ENCODE data around the gene CAMK2G.

The CAMK2G gene

DNA sequence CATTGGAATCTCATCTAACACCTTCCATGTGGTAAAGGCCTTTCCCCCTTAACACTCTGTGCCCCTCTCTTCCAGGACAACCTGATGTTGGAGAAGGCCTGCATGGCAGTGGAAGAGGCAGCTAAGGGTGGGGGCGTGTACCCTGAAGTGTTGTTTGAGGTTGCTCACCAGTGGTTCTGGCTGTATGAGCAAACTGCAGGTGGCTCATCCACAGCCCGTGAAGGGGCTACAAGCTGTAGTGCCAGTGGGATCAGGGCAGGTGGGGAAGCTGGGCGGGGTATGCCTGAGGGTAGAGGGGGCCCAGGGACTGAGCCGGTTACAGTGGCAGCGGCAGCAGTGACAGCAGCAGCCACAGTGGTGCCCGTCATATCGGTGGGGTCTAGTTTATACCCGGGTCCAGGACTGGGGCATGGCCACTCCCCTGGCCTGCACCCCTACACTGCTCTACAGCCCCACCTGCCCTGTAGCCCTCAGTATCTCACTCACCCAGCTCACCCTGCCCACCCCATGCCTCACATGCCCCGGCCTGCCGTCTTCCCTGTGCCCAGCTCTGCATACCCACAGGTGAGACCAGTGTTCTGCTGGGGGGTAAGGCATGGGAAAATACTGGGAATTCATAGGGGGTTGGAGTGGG, 75.3 kb downstream of the CAMK2G start:
- no peak overlapping the region for H2BK12ac ChIP-seq (ENCODE audit: low read length)
- H3K36me3 ChIP-seq (replicated peaks in 1 of 2; ENCODE audit: control insufficient read depth in 2 of 2, insufficient read depth in 2 of 2, low read length in 2 of 2), result peaks cover 61 to 96% of the 10 kb centered on the region in 2 donors
- H3K4ac ChIP-seq (ENCODE audit: low read length), result no peak overlapping the region
- no peak overlapping the region for H2BK120ac ChIP-seq (ENCODE audit: low read depth, low read length)
- no peak overlapping the region for H2BK5ac ChIP-seq (ENCODE audit: low read length)
- H3K4me2 ChIP-seq (ENCODE audit: insufficient read depth, low read length, poor library complexity, severe bottlenecking), result no peak overlapping the region
- no peak for DNase-seq (ENCODE audit: low spot score)
- no peak overlapping the region for H4K91ac ChIP-seq (ENCODE audit: low read depth, low read length, poor library complexity)
- H3K79me1 ChIP-seq (ENCODE audit: low read depth, low read length), result no peaks in the 10 kb centered on the region
- H3K27ac ChIP-seq (replicated peaks; ENCODE audit: low read length), result no peak overlapping the region
- H3K14ac ChIP-seq (ENCODE audit: low read length), result no peak overlapping the region
- no CpG with 5 or more reads among the region's 10 CpGs for WGBS, 2 donors (ENCODE audit: extremely low coverage in 2 of 2, insufficient read length in 2 of 2, insufficient replicate concordance in 1 of 2)
- H2AFZ ChIP-seq (ENCODE audit: low read length), result no peak overlapping the region
- H3K23ac ChIP-seq (ENCODE audit: low read depth, low read length, poor library complexity), result peak overlapping the region; percentile 44
- no peaks in the 10 kb centered on the region for H3K27me3 ChIP-seq (ENCODE audit: control insufficient read depth in 3 of 3, insufficient read depth in 3 of 3, low read depth in 1 of 3, low read length in 3 of 3)
- peaks cover 0 to 4% of the 10 kb centered on the region in 2 donors for H3K9me3 ChIP-seq (replicated peaks in 1 of 2; ENCODE audit: control insufficient read depth in 2 of 2, insufficient read depth in 1 of 2, low read depth in 1 of 2, low read length in 2 of 2)
- H2AK5ac ChIP-seq (ENCODE audit: low read depth, low read length), result no peak overlapping the region
- no peak overlapping the region for H3K9ac ChIP-seq (ENCODE audit: low read depth, low read length, poor library complexity)
- H4K8ac ChIP-seq (ENCODE audit: low read depth, low read length), result no peak overlapping the region
- no peak overlapping the region for H2BK15ac ChIP-seq (ENCODE audit: low read length)
- no peak overlapping the region for H3K18ac ChIP-seq (ENCODE audit: low read length)
- peak overlapping the region in 1 of 2 donors; percentile 37 for H3K4me3 ChIP-seq (ENCODE audit: low read length in 2 of 2)
- no peaks in the 10 kb centered on the region for H3K4me1 ChIP-seq (ENCODE audit: control insufficient read depth in 2 of 2, insufficient read depth in 1 of 2, low read depth in 1 of 2, low read length in 2 of 2)

DNA sequence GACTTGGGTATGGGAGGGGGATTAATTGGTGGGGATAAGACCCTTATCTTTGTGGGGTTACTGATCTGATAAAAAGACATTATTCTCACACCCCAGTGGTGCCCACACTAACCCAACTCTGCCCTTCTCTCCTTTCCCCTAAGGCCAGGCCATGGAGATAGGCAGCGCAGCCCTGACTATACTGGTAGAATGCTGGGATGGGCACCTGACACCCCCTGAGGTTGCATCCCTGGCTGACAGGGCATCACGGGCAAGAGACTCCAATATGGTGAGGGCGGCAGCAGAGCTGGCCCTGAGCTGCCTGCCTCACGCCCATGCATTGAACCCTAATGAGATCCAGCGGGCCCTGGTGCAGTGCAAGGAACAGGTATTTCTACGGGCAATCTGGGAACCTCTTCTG, 76.3 kb downstream of the CAMK2G start:
- no peak overlapping the region for H3K4ac ChIP-seq (ENCODE audit: low read length)
- H2BK12ac ChIP-seq (ENCODE audit: low read length), result no peak overlapping the region
- no peak overlapping the region for H2BK120ac ChIP-seq (ENCODE audit: low read depth, low read length)
- H4K91ac ChIP-seq (ENCODE audit: low read depth, low read length, poor library complexity), result no peak overlapping the region
- no peaks in the 10 kb centered on the region for H3K27me3 ChIP-seq (ENCODE audit: control insufficient read depth in 3 of 3, insufficient read depth in 3 of 3, low read depth in 1 of 3, low read length in 3 of 3)
- no peak overlapping the region for H3K14ac ChIP-seq (ENCODE audit: low read length)
- no peak overlapping the region for H3K4me2 ChIP-seq (ENCODE audit: insufficient read depth, low read length, poor library complexity, severe bottlenecking)
- peaks cover 4% of the 10 kb centered on the region for H3K79me1 ChIP-seq (ENCODE audit: low read depth, low read length)
- peaks cover 60 to 95% of the 10 kb centered on the region in 2 donors for H3K36me3 ChIP-seq (replicated peaks in 1 of 2; ENCODE audit: control insufficient read depth in 2 of 2, insufficient read depth in 2 of 2, low read length in 2 of 2)
- no peak overlapping the region for H3K18ac ChIP-seq (ENCODE audit: low read length)
- no peak overlapping the region for H2BK15ac ChIP-seq (ENCODE audit: low read length)
- no peak for DNase-seq (ENCODE audit: low spot score)
- H3K23ac ChIP-seq (ENCODE audit: low read depth, low read length, poor library complexity), result no peak overlapping the region
- no CpG with 5 or more reads among the region's 6 CpGs for WGBS, 2 donors (ENCODE audit: extremely low coverage in 2 of 2, insufficient read length in 2 of 2, insufficient replicate concordance in 1 of 2)
- H2BK5ac ChIP-seq (ENCODE audit: low read length), result no peak overlapping the region
- no peaks in the 10 kb centered on the region for H3K4me1 ChIP-seq (ENCODE audit: control insufficient read depth in 2 of 2, insufficient read depth in 1 of 2, low read depth in 1 of 2, low read length in 2 of 2)
- no peak overlapping the region for H3K4me3 ChIP-seq (ENCODE audit: low read length in 2 of 2)
- H2AK5ac ChIP-seq (ENCODE audit: low read depth, low read length), result no peak overlapping the region
- no peak overlapping the region for H3K27ac ChIP-seq (replicated peaks; ENCODE audit: low read length)
- no peak overlapping the region for H2AFZ ChIP-seq (ENCODE audit: low read length)
- no peak overlapping the region for H4K8ac ChIP-seq (ENCODE audit: low read depth, low read length)
- H3K9me3 ChIP-seq (replicated peaks in 1 of 2; ENCODE audit: control insufficient read depth in 2 of 2, insufficient read depth in 1 of 2, low read depth in 1 of 2, low read length in 2 of 2), result peaks cover 0 to 6% of the 10 kb centered on the region in 2 donors
- H3K9ac ChIP-seq (ENCODE audit: low read depth, low read length, poor library complexity), result no peak overlapping the region

DNA sequence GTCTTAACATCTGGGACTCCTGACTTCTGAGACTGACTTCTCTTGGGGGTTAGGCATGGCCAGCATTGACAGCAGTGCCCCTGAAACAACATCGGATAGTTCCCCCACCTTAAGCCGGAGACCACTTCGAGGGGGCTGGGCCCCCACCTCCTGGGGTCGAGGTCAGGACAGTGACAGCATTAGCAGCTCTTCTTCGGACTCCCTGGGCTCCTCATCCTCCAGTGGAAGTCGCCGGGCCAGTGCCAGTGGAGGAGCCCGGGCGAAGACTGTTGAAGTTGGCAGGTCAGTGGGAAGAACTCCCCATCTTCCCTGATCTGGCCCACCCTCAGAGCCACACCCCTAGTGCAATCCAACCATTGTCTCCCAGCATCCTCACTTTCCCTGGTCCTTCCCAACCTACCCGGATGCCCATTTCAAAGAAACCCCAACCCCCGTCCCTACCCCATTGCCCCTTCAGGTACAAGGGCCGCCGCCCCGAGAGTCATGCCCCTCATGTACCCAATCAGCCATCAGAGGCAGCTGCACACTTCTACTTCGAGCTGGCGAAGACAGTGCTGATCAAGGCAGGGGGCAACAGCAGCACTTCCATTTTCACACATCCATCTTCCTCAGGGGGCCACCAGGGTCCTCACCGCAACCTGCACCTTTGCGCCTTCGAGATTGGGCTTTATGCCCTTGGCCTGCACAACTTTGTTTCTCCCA, 76.9 kb downstream of the CAMK2G start:
- Histone ChIP-seq H3K23ac (ENCODE audit: low read depth, low read length, poor library complexity) (peak overlapping the region; percentile 61), H3K9me3 (replicated peaks in 1 of 2; ENCODE audit: control insufficient read depth in 2 of 2, insufficient read depth in 1 of 2, low read depth in 1 of 2, low read length in 2 of 2) (peaks cover 0 to 6% of the 10 kb centered on the region in 2 donors), H3K4me2 (ENCODE audit: insufficient read depth, low read length, poor library complexity, severe bottlenecking) (no peak overlapping the region), H3K4me1 (ENCODE audit: control insufficient read depth in 2 of 2, insufficient read depth in 1 of 2, low read depth in 1 of 2, low read length in 2 of 2) (no peaks in the 10 kb centered on the region), H3K36me3 (replicated peaks in 1 of 2; ENCODE audit: control insufficient read depth in 2 of 2, insufficient read depth in 2 of 2, low read length in 2 of 2) (peaks cover 59 to 95% of the 10 kb centered on the region in 2 donors), H4K91ac (ENCODE audit: low read depth, low read length, poor library complexity) (no peak overlapping the region), H2AK5ac (ENCODE audit: low read depth, low read length) (no peak overlapping the region), H3K4me3 (ENCODE audit: low read length in 2 of 2) (no peak overlapping the region), H4K8ac (ENCODE audit: low read depth, low read length) (no peak overlapping the region), H3K9ac (ENCODE audit: low read depth, low read length, poor library complexity) (peak overlapping the region; percentile 36), H3K27me3 (ENCODE audit: control insufficient read depth in 3 of 3, insufficient read depth in 3 of 3, low read depth in 1 of 3, low read length in 3 of 3) (no peaks in the 10 kb centered on the region), H2BK15ac (ENCODE audit: low read length) (no peak overlapping the region), H2BK12ac (ENCODE audit: low read length) (no peak overlapping the region), H3K4ac (ENCODE audit: low read length) (no peak overlapping the region), H2AFZ (ENCODE audit: low read length) (no peak overlapping the region), H2BK5ac (ENCODE audit: low read length) (peak overlapping the region; percentile 70), H3K79me1 (ENCODE audit: low read depth, low read length) (peaks cover 4% of the 10 kb centered on the region), H3K27ac (replicated peaks; ENCODE audit: low read length) (no peak overlapping the region), H2BK120ac (ENCODE audit: low read depth, low read length) (no peak overlapping the region), H3K18ac (ENCODE audit: low read length) (no peak overlapping the region), H3K14ac (ENCODE audit: low read length) (no peak overlapping the region)
- no CpG with 5 or more reads among the region's 19 CpGs for WGBS, 2 donors (ENCODE audit: extremely low coverage in 2 of 2, insufficient read length in 2 of 2, insufficient replicate concordance in 1 of 2)
- no peak for DNase-seq (ENCODE audit: low spot score)

DNA sequence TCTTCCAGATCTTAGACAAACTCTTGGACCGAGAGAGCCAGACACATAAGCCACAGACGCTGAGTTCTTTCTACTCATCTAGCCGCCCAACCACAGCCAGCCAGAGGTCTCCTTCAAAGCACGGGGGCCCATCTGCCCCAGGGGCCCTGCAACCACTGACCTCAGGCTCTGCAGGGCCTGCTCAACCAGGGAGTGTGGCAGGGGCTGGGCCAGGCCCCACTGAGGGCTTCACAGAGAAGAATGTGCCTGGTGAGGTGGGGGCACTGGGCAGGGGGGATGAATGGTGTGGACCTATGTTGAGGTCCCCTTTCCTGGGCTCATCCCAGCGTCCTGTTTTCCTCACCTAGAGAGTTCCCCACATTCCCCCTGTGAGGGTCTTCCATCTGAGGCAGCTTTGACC, 77.6 kb downstream of the CAMK2G start:
- DNase-seq (ENCODE audit: low spot score), result no peak
- no CpG with 5 or more reads among the region's 5 CpGs for WGBS, 2 donors (ENCODE audit: extremely low coverage in 2 of 2, insufficient read length in 2 of 2, insufficient replicate concordance in 1 of 2)
- Histone ChIP-seq H2AK5ac (ENCODE audit: low read depth, low read length) (no peak overlapping the region), H3K14ac (ENCODE audit: low read length) (no peak overlapping the region), H3K4me3 (ENCODE audit: low read length in 2 of 2) (no peak overlapping the region), H3K4me2 (ENCODE audit: insufficient read depth, low read length, poor library complexity, severe bottlenecking) (no peak overlapping the region), H3K79me1 (ENCODE audit: low read depth, low read length) (peaks cover 4% of the 10 kb centered on the region), H3K36me3 (replicated peaks in 1 of 2; ENCODE audit: control insufficient read depth in 2 of 2, insufficient read depth in 2 of 2, low read length in 2 of 2) (peaks cover 57 to 95% of the 10 kb centered on the region in 2 donors), H2BK15ac (ENCODE audit: low read length) (no peak overlapping the region), H3K4me1 (ENCODE audit: control insufficient read depth in 2 of 2, insufficient read depth in 1 of 2, low read depth in 1 of 2, low read length in 2 of 2) (no peaks in the 10 kb centered on the region), H3K23ac (ENCODE audit: low read depth, low read length, poor library complexity) (no peak overlapping the region), H4K91ac (ENCODE audit: low read depth, low read length, poor library complexity) (no peak overlapping the region), H3K4ac (ENCODE audit: low read length) (no peak overlapping the region), H3K18ac (ENCODE audit: low read length) (no peak overlapping the region), H2AFZ (ENCODE audit: low read length) (no peak overlapping the region), H2BK120ac (ENCODE audit: low read depth, low read length) (no peak overlapping the region), H3K9ac (ENCODE audit: low read depth, low read length, poor library complexity) (no peak overlapping the region), H4K8ac (ENCODE audit: low read depth, low read length) (no peak overlapping the region), H2BK5ac (ENCODE audit: low read length) (no peak overlapping the region), H3K9me3 (replicated peaks in 1 of 2; ENCODE audit: control insufficient read depth in 2 of 2, insufficient read depth in 1 of 2, low read depth in 1 of 2, low read length in 2 of 2) (peaks cover 0 to 6% of the 10 kb centered on the region in 2 donors), H3K27me3 (ENCODE audit: control insufficient read depth in 3 of 3, insufficient read depth in 3 of 3, low read depth in 1 of 3, low read length in 3 of 3) (no peaks in the 10 kb centered on the region), H2BK12ac (ENCODE audit: low read length) (no peak overlapping the region), H3K27ac (replicated peaks; ENCODE audit: low read length) (no peak overlapping the region)

Data from neuronal stem cell (in vitro differentiated cells).